Chondrocyte (in vitro differentiated cells): ENCODE results near the gene NETO2. TPM values are rescaled to one million over a fixed set of nuclear protein-coding genes. Genes with fewer than 3 reads are reported as not detected.

ENCODE experiments used
- DNase-seq: peaks from one replicate; pipeline ENCODE4 v3.0.0; 2021; ENCODE audit warnings: mixed read lengths, low spot score
- H3K27ac Mint-ChIP-seq: one replicate; pipeline ENCODE4 v1.8.0; 2021; ENCODE audit warnings: mild to moderate bottlenecking, moderate library complexity, mixed read lengths; ENCODE audit not compliant: unreplicated experiment
- H3K27me3 Mint-ChIP-seq: 2 replicates; pipeline ENCODE4 v1.8.0; 2021; ENCODE audit warnings: low read depth, mixed read lengths
- H3K36me3 Mint-ChIP-seq: 2 replicates; pipeline ENCODE4 v1.8.0; 2021; ENCODE audit warnings: low read depth, mixed read lengths
- H3K4me1 Mint-ChIP-seq: 2 replicates; pipeline ENCODE4 v1.8.0; 2021; ENCODE audit warnings: low read depth, mild to moderate bottlenecking, mixed read lengths
- H3K4me3 Mint-ChIP-seq: one replicate; pipeline ENCODE4 v1.8.0; 2021; ENCODE audit warnings: mild to moderate bottlenecking, moderate library complexity, mixed read lengths; ENCODE audit not compliant: unreplicated experiment
- H3K9me3 Mint-ChIP-seq: 2 replicates; pipeline ENCODE4 v1.8.0; 2021; ENCODE audit warnings: low read depth, mixed read lengths
- total RNA-seq: library from RNA; stranded (reverse); gene quantifications from 3 replicates; pipeline ENCODE4 v1.2.1, GENCODE V29; 2021
- TF ChIP-seq, protein P1 (sequence below): fragments of 200-600 bp; sonication (generic); IDR thresholded peaks from 2 replicates; pipeline ENCODE4 v1.5.0; 2021; ENCODE audit warnings: antibody characterized with exemption, mild to moderate bottlenecking, moderate library complexity

NETO2 gene
- total RNA-seq, 1 donor from 2014 or later: 9.0 TPM

DNA sequence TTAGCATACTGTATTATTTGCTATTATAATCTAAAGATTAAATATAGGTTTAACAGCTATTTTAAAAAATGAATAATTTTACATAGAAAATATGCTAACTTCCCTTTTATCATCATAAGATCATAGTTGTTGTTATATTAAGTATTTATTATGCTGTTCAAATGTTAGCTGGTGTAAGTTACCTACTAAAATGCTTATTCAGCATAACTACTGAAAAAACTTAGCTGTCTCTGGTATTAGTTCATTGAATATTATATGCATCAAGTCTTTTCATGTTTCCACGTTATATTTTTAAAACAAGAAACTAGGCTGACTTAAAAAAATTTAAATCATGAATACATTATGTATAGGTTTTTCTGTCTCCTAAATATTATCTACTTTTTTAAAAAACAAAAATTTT is 62.6 kb downstream of the NETO2 start:
- no peak for DNase-seq
- Mint-ChIP-seq H3K27ac (no peak overlapping the region), H3K27me3 (no peaks in the 10 kb centered on the region), H3K4me1 (no peaks in the 10 kb centered on the region), H3K4me3 (no peak overlapping the region), H3K36me3 (peaks cover 4% of the 10 kb centered on the region), H3K9me3 (no peaks in the 10 kb centered on the region)
- TF ChIP-seq, protein P1, sequence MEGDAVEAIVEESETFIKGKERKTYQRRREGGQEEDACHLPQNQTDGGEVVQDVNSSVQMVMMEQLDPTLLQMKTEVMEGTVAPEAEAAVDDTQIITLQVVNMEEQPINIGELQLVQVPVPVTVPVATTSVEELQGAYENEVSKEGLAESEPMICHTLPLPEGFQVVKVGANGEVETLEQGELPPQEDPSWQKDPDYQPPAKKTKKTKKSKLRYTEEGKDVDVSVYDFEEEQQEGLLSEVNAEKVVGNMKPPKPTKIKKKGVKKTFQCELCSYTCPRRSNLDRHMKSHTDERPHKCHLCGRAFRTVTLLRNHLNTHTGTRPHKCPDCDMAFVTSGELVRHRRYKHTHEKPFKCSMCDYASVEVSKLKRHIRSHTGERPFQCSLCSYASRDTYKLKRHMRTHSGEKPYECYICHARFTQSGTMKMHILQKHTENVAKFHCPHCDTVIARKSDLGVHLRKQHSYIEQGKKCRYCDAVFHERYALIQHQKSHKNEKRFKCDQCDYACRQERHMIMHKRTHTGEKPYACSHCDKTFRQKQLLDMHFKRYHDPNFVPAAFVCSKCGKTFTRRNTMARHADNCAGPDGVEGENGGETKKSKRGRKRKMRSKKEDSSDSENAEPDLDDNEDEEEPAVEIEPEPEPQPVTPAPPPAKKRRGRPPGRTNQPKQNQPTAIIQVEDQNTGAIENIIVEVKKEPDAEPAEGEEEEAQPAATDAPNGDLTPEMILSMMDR: no peak

DNA sequence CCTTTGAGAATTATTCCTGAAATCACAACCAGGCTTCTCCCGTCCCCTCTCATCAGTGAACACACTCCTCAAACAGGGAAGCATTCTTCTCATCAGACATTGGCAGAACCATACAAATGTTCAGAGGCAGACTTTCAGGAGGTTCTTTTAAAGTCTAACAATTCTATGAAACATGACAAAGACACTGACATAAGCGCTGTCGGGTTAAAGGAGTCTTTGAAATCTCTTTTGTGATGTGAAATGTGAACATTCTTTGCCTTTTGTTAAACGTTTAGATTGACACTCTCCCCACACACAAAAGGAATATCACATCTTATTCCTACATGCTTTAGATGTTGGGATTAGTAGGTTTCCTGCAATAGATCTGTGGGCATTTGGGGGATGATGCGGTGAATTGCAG is 63.9 kb downstream of the NETO2 start:
- no peaks in the 10 kb centered on the region for H3K9me3 Mint-ChIP-seq
- H3K36me3 Mint-ChIP-seq: peaks cover 4% of the 10 kb centered on the region
- no peaks in the 10 kb centered on the region for H3K27me3 Mint-ChIP-seq
- no peak overlapping the region for H3K4me3 Mint-ChIP-seq
- H3K4me1 Mint-ChIP-seq: no peaks in the 10 kb centered on the region
- no peak overlapping the region for H3K27ac Mint-ChIP-seq
- TF ChIP-seq, protein P1: no peak
- DNase-seq: no peak

DNA sequence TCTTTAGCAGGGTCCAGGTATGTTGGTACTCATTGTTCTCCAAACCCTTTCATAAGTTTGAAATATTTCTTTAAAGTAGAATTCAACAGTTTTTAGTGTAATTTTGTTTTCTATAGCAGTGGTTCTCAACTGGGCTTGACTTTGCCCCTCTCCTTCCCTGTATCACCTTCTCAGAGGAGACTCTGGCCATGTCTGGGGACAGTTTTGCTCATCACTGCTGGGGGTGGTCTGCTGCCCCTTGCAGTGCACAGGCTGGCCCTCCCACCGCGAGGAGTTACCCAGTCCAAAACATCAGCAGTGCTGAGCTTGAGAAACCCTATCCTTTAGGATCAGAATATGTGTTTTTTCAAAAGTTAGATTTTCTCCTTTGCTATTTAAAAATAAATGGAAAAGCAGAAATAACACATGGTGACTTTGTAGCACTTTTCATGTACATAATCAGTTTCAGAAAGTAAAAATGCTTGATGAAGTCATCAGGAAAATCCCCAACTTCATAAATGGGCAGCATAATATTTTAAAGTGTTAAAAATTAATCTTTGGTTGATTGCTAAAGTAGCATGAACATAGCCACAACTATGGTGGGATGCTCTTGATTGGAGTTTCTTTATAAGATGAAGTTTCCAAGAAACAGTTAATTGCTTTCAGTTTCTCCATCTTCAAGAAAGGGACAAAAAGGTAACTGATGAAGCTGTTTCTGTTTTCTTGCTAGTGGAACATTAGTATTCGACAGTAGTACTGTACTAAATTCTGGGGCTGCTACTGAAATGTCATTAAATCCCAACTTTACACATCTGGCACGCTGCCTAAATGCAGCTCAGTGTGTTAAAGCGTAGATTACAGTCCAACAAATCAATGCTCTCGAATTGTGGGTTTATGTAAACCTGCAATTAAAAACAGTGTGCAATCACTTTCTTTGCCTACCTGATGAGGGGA is 70.3 kb downstream of the NETO2 start:
- H3K9me3 Mint-ChIP-seq: peaks cover 6% of the 10 kb centered on the region
- TF ChIP-seq, protein P1: no peak
- H3K27ac Mint-ChIP-seq: no peak overlapping the region
- peaks cover 3% of the 10 kb centered on the region for H3K27me3 Mint-ChIP-seq
- peaks cover 2% of the 10 kb centered on the region for H3K36me3 Mint-ChIP-seq
- no peaks in the 10 kb centered on the region for H3K4me1 Mint-ChIP-seq
- no peak for DNase-seq
- H3K4me3 Mint-ChIP-seq: no peak overlapping the region

DNA sequence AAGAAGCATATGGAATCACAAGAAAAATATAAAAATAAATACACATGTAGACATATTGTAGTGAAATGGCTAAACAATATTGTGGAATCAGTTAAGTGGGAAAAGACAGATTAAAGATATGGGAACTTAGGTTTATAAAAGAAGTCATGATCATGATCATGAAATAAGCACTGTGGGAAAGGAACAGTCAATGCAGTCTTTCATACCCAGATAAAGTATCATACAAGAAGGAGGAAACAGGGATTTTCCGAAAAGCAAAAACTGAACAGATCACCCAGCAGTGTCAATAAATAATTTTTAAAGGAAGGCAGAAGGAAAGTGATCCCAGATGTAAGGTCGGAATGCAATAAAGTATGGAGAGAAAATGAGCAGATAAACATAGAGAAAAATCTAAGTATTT is 71.6 kb downstream of the NETO2 start:
- no peak overlapping the region for H3K27ac Mint-ChIP-seq
- no peaks in the 10 kb centered on the region for H3K4me1 Mint-ChIP-seq
- no peak overlapping the region for H3K4me3 Mint-ChIP-seq
- no peak for DNase-seq
- H3K9me3 Mint-ChIP-seq: peaks cover 6% of the 10 kb centered on the region
- TF ChIP-seq, protein P1: no peak
- peaks cover 2% of the 10 kb centered on the region for H3K36me3 Mint-ChIP-seq
- peaks cover 3% of the 10 kb centered on the region for H3K27me3 Mint-ChIP-seq

DNA sequence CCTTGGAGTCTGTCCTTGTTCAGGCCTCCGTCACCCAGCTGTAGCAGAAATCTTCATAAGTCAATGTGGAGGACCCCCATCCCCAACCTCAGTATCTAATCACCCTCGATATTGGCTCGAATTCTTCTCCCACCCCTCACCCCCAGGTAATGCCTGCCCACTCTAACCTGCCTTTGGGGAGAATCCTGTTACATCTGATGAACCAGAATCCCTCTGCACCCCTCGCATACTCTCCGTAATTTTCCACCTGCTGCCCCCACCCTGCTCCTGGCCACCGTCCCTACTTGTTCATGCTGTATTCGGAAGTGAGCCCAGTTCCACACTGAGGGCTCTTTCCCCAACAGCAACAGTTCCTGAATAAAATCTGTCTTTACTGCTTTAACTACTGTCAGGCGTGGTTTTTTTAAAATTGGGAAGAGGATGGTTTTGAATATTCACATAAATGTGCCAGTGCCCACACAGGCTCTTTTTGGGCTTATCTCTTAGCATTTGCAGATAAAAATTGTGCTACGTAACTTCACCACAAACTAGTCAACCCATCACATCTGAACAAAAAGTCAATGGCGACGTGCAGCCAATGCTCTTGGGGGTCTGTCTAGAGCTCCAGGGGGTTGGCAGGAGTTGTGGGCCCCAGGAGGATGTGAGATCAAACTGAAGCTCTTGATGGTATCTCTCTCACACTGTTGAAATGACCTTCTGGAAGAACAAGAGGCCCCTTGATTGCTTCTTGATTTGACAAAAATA is 73.7 kb downstream of the NETO2 start:
- H3K36me3 Mint-ChIP-seq: peaks cover 2% of the 10 kb centered on the region
- H3K4me3 Mint-ChIP-seq: no peak overlapping the region
- H3K27ac Mint-ChIP-seq: no peak overlapping the region
- TF ChIP-seq, protein P1: no peak
- peaks cover 6% of the 10 kb centered on the region for H3K9me3 Mint-ChIP-seq
- DNase-seq: no peak
- H3K27me3 Mint-ChIP-seq: peaks cover 3% of the 10 kb centered on the region
- H3K4me1 Mint-ChIP-seq: no peaks in the 10 kb centered on the region
